Keratinocyte (primary cell): ENCODE data around the gene MAPRE3. TPM values are rescaled to one million over a fixed set of nuclear protein-coding genes. Genes with fewer than 3 reads are reported as not detected.
"Not testable (repeated sequence)": the region's sequence is repeated elsewhere in the genome, so short reads cannot be mapped to it uniquely, and the experiment has no call there.

ENCODE experiments used
- DNase-seq: peaks from one replicate; pipeline ENCODE4 v3.0.0-alpha.2; 2011; ENCODE audit warnings: low read depth, missing footprints, low spot score
- FAIRE-seq: peaks from 2 replicates; lab custom pipeline; 2011; peaks lifted over from hg19 to GRCh38; lab: Jason Lieb, UNC
- H2AFZ ChIP-seq: 2 replicates; pipeline ENCODE4 v1.6.0; 2012; ENCODE audit warnings: low read length, control low read depth, inconsistent platforms; ENCODE audit not compliant: control insufficient read depth
- H3K27ac ChIP-seq: 2 replicates; pipeline ENCODE4 v1.5.1; 2011; ENCODE audit warnings: low read length; ENCODE audit not compliant: control insufficient read depth, insufficient read depth
- H3K27me3 ChIP-seq: 3 replicates; pipeline ENCODE4 v1.6.0; 2011; ENCODE audit warnings: low read length; ENCODE audit not compliant: control insufficient read depth, insufficient read depth; ENCODE audit errors: extremely low read depth
- H3K36me3 ChIP-seq, 2 experiments: 2 replicates in 1 of 2; 3 replicates in 1 of 2; pipeline ENCODE4 v1.5.1; 2011; ENCODE audit warnings: low read length in 2 of 2, mild to moderate bottlenecking in 1 of 2; ENCODE audit not compliant: control insufficient read depth in 2 of 2, insufficient read depth in 2 of 2; ENCODE audit errors: extremely low read depth in 1 of 2
- H3K4me1 ChIP-seq: 3 replicates; pipeline ENCODE4 v1.5.1; 2011; ENCODE audit warnings: low read length; ENCODE audit not compliant: control insufficient read depth, insufficient read depth; ENCODE audit errors: extremely low read depth
- H3K4me2 ChIP-seq: 3 replicates; pipeline ENCODE4 v1.6.0; 2011; ENCODE audit warnings: low read depth, low read length; ENCODE audit not compliant: control insufficient read depth, insufficient read depth; ENCODE audit errors: extremely low read depth
- H3K4me3 ChIP-seq, 3 experiments: fragments of 200-600 bp in 1 of 3; sonication (generic) in 1 of 3; 2 replicates in 2 of 3; 3 replicates in 1 of 3; pipeline ENCODE4 v1.5.1; 2011 to 2016; ENCODE audit warnings: low read length in 3 of 3, mild to moderate bottlenecking in 3 of 3, control low read depth in 2 of 3, inconsistent platforms in 1 of 3, low read depth in 1 of 3, mixed read lengths in 1 of 3, mixed run types in 1 of 3, moderate library complexity in 1 of 3; ENCODE audit not compliant: control insufficient read depth in 2 of 3, insufficient read depth in 2 of 3; ENCODE audit errors: extremely low read depth in 1 of 3
- H3K79me2 ChIP-seq: 2 replicates; pipeline ENCODE4 v1.6.0; 2012; ENCODE audit warnings: low read length; ENCODE audit not compliant: control insufficient read depth, insufficient read depth
- H3K9ac ChIP-seq: 3 replicates; pipeline ENCODE4 v1.6.0; 2011; ENCODE audit warnings: low read length; ENCODE audit not compliant: control insufficient read depth, insufficient read depth; ENCODE audit errors: extremely low read depth
- H3K9me1 ChIP-seq: 3 replicates; pipeline ENCODE4 v1.6.0; 2011; ENCODE audit warnings: low read length; ENCODE audit not compliant: control insufficient read depth, insufficient read depth; ENCODE audit errors: extremely low read depth
- H3K9me3 ChIP-seq: 2 replicates; pipeline ENCODE4 v1.5.1; 2012; ENCODE audit warnings: low read depth, low read length; ENCODE audit not compliant: control insufficient read depth
- H4K20me1 ChIP-seq: 3 replicates; pipeline ENCODE4 v1.6.0; 2011; ENCODE audit warnings: low read length; ENCODE audit not compliant: control insufficient read depth, insufficient read depth; ENCODE audit errors: extremely low read depth
- CTCF ChIP-seq, 3 experiments: IDR thresholded peaks in 1 of 3; conservative IDR thresholded peaks in 1 of 3; optimal IDR thresholded peaks in 1 of 3; 2 replicates in 2 of 3; 3 replicates in 1 of 3; pipeline versions ENCODE3 to v1.5.1; 2011; ENCODE audit warnings: low read length in 3 of 3, mild to moderate bottlenecking in 3 of 3, moderate library complexity in 2 of 3, control low read depth in 1 of 3, inconsistent platforms in 1 of 3; ENCODE audit not compliant: insufficient read depth in 2 of 3; ENCODE audit errors: extremely low read depth in 1 of 3
- EZH2 ChIP-seq: IDR thresholded peaks from one replicate; pipeline ENCODE4 v1.6.1; 2012; ENCODE audit warnings: inconsistent platforms, mild to moderate bottlenecking, low read length, moderate library complexity
- dilution Hi-C: fragments of 300-500 bp; cut with MboI; formaldehyde crosslinking; loops from one replicate; pipeline ENCODE4 v1.7.0; 2020; ENCODE audit warnings: low sequenced_read_pairs; ENCODE audit not compliant: extremely low pct_ligation_motif_present
- polyA plus RNA-seq, 5 experiments: library from polyadenylated mRNA; depleted of rRNA in 3 of 5; stranded (reverse) in 3 of 5; stranded (forward) in 1 of 5; unstranded in 1 of 5; fragments of >200 nt; gene quantifications; 1 replicate in 1 of 5; 2 replicates in 3 of 5; 3 replicates in 1 of 5; pipeline versions ENCODE4 v1.2.1 to v1.2.3, GENCODE V29; 2011 to 2012; ENCODE audit warnings: missing spikeins in 2 of 5, low read depth in 1 of 5, low replicate concordance in 1 of 5

The MAPRE3 gene
- polyA plus RNA-seq, 1 donor (not counting 4 experiments of a cell fraction or from before 2014, with no cell fraction given), result 12.6 TPM

- peak; percentile 58 to 71 (median 64) for TF ChIP-seq CTCF (optimal IDR thresholded peaks at IDR 0.05 in 1 of 3, IDR thresholded peaks at IDR 0.05 in 1 of 3, conservative IDR thresholded peaks at IDR 0.05 in 1 of 3; ENCODE audit: extremely low read depth in 1 of 3, insufficient read depth in 2 of 3, low read length in 3 of 3)
- TF ChIP-seq EZH2, result peak; percentile 47
- no peaks in the 10 kb centered on the region for H4K20me1 ChIP-seq
- FAIRE-seq (no peak), DNase-seq (no peak)
- H3K4me2 ChIP-seq, result no peak overlapping the region
- H3K4me3 ChIP-seq, result no peak overlapping the region
- H3K27me3 ChIP-seq, result peaks cover 11% of the 10 kb centered on the region
- no peaks in the 10 kb centered on the region for H3K36me3 ChIP-seq
- no peak overlapping the region for H3K27ac ChIP-seq
- H2AFZ ChIP-seq, result no peak overlapping the region
- no peaks in the 10 kb centered on the region for H3K9me1 ChIP-seq
- H3K4me1 ChIP-seq, result no peaks in the 10 kb centered on the region
- no peaks in the 10 kb centered on the region for H3K9me3 ChIP-seq
- dilution Hi-C loops, result no loop called here
- no peak overlapping the region for H3K9ac ChIP-seq
- H3K79me2 ChIP-seq, result no peaks in the 10 kb centered on the region
Measured at GRCh38 chr2:26922405-26923188, 47.8 kb upstream of the MAPRE3 start.

GRCh38 chr2:26923189-26923466, 47.3 kb upstream of the MAPRE3 start:
- H4K20me1 ChIP-seq, H3K4me2 ChIP-seq, FAIRE-seq, H3K36me3 ChIP-seq, H3K9ac ChIP-seq, H3K79me2 ChIP-seq, H3K27ac ChIP-seq, dilution Hi-C loops, H3K4me3 ChIP-seq, H3K9me1 ChIP-seq, H3K9me3 ChIP-seq, H2AFZ ChIP-seq, H3K4me1 ChIP-seq, DNase-seq: not testable (repeated sequence)
- H3K27me3 ChIP-seq, result peaks cover 14% of the 10 kb centered on the region

- no peaks in the 10 kb centered on the region for H3K79me2 ChIP-seq
- H2AFZ ChIP-seq, result no peak overlapping the region
- no peak overlapping the region for H3K9ac ChIP-seq
- H4K20me1 ChIP-seq, result no peaks in the 10 kb centered on the region
- H3K4me3 ChIP-seq, result no peak overlapping the region
- no peak overlapping the region for H3K4me2 ChIP-seq
- H3K9me1 ChIP-seq, result no peaks in the 10 kb centered on the region
- FAIRE-seq, result no peak
- no peak overlapping the region for H3K27ac ChIP-seq
- TF ChIP-seq CTCF (optimal IDR thresholded peaks at IDR 0.05 in 1 of 3, IDR thresholded peaks at IDR 0.05 in 1 of 3, conservative IDR thresholded peaks at IDR 0.05 in 1 of 3; ENCODE audit: extremely low read depth in 1 of 3, insufficient read depth in 2 of 3, low read length in 3 of 3), result no peak
- no peak for TF ChIP-seq EZH2
- H3K36me3 ChIP-seq, result no peaks in the 10 kb centered on the region
- dilution Hi-C loops, result no loop called here
- DNase-seq, result no peak
- no peaks in the 10 kb centered on the region for H3K4me1 ChIP-seq
- H3K27me3 ChIP-seq, result peaks cover 15% of the 10 kb centered on the region
- no peaks in the 10 kb centered on the region for H3K9me3 ChIP-seq
Measured at GRCh38 chr2:26924731-26925099, 45.7 kb upstream of the MAPRE3 start.
